Measurements from ENCODE around the gene TMBIM4.

- TF ChIP-seq CTCF (tag by site-specific recombination; IDR thresholded peaks at IDR 0.05): no peak
- TF ChIP-seq ZNF837 (tag by site-specific recombination; IDR thresholded peaks at IDR 0.05): no peak
- TF ChIP-seq ZNF830 (tag by site-specific recombination; IDR thresholded peaks at IDR 0.05; ENCODE audit: low read depth): no peak
- TF ChIP-seq ZEB2 (tag by site-specific recombination; IDR thresholded peaks at IDR 0.05): no peak
- no peak for TF ChIP-seq ZNF280D (tag by site-specific recombination; IDR thresholded peaks at IDR 0.05)
- no peak for TF ChIP-seq ZNF610 (tag by site-specific recombination; IDR thresholded peaks at IDR 0.05; ENCODE audit: borderline replicate concordance)
- no peak for TF ChIP-seq ZNF121 (tag by site-specific recombination; IDR thresholded peaks at IDR 0.05)
Observed at GRCh38 chr12:66140731-66141130, 29.1 kb downstream of the TMBIM4 start.
